Measurements from ENCODE around the gene ACKR1.

ACKR1 gene

GRCh38 chr1:159187647-159188374 lies 16.9 kb upstream of the ACKR1 start:
- DNase-seq (ENCODE audit: low read depth): no peak

GRCh38 chr1:159188375-159188788 lies 16.3 kb upstream of the ACKR1 start:
- DNase-seq (ENCODE audit: low read depth): no peak

GRCh38 chr1:159190441-159190840 lies 14.2 kb upstream of the ACKR1 start:
- no peak for DNase-seq (ENCODE audit: low read depth)

- DNase-seq (ENCODE audit: low read depth): no peak
Observed at GRCh38 chr1:159196543-159196942, 8.1 kb upstream of the ACKR1 start.

- DNase-seq (ENCODE audit: low read depth): peak; percentile 57
Observed at GRCh38 chr1:159197561-159198557, 6.8 kb upstream of the ACKR1 start.

- no peak for DNase-seq (ENCODE audit: low read depth)
Observed at GRCh38 chr1:159199901-159200300, 4.8 kb upstream of the ACKR1 start.

GRCh38 chr1:159200769-159201168 lies 3.9 kb upstream of the ACKR1 start:
- DNase-seq (ENCODE audit: low read depth): no peak

GRCh38 chr1:159201642-159202041 lies 3.0 kb upstream of the ACKR1 start:
- no peak for DNase-seq (ENCODE audit: low read depth)

- no peak for DNase-seq (ENCODE audit: low read depth)
Observed at GRCh38 chr1:159203610-159204009, 1.1 kb upstream of the ACKR1 start.

GRCh38 chr1:159205225-159205624 lies 550 bp downstream of the ACKR1 start:
- no peak for DNase-seq (ENCODE audit: low read depth)

GRCh38 chr1:159206110-159206509 lies 1.4 kb downstream of the ACKR1 start:
- DNase-seq (ENCODE audit: low read depth): no peak

GRCh38 chr1:159207080-159207479 lies 2.4 kb downstream of the ACKR1 start:
- DNase-seq (ENCODE audit: low read depth): no peak

- DNase-seq (ENCODE audit: low read depth): no peak
Observed at GRCh38 chr1:159207774-159208173, 3.1 kb downstream of the ACKR1 start.

- DNase-seq (ENCODE audit: low read depth): no peak
Observed at GRCh38 chr1:159208175-159208825, 3.6 kb downstream of the ACKR1 start.

GRCh38 chr1:159209061-159209460 lies 4.4 kb downstream of the ACKR1 start:
- no peak for DNase-seq (ENCODE audit: low read depth)

- peak; percentile 33 for DNase-seq (ENCODE audit: low read depth)
Observed at GRCh38 chr1:159211331-159212136, 6.9 kb downstream of the ACKR1 start.

- no peak for DNase-seq (ENCODE audit: low read depth)
Observed at GRCh38 chr1:159212596-159212995, 7.9 kb downstream of the ACKR1 start.

- peak; percentile 20 for DNase-seq (ENCODE audit: low read depth)
Observed at GRCh38 chr1:159214149-159214760, 9.6 kb downstream of the ACKR1 start.

GRCh38 chr1:159218649-159219636 lies 14.3 kb downstream of the ACKR1 start:
- no peak for DNase-seq (ENCODE audit: low read depth)
